Activated CD4-positive, alpha-beta T cell treated with anti-CD3 and anti-CD28 coated beads, Interleukin-2, amount 10 ng/mL, durations not matched to agents 7 days and 5 days (primary cell): ENCODE data around the gene TTLL6. TPM values are rescaled to one million over a fixed set of nuclear protein-coding genes. Genes with fewer than 3 reads are reported as not detected.
"Not testable (repeated sequence)": the region's sequence is repeated elsewhere in the genome, so short reads cannot be mapped to it uniquely, and the experiment has no call there.

Source experiments
- CTCF ChIA-PET: fragments of 350-600 bp; sonication (Branson Sonifier 250); formaldehyde crosslinking; loops from one replicate; lab custom pipeline; 2021; ENCODE audit warnings: antibody characterized with exemption; lab: Charles Lee
- POLR2A ChIA-PET: fragments of 350-600 bp; sonication (Branson Sonifier 250); formaldehyde crosslinking; loops from one replicate; lab custom pipeline; 2021; ENCODE audit warnings: antibody characterized with exemption; lab: Charles Lee
- DNase-seq: peaks from one replicate; pipeline ENCODE4 v3.0.0-alpha.2; 2020
- H3K27ac Mint-ChIP-seq: one replicate; pipeline ENCODE4 v1.8.0; 2021; ENCODE audit warnings: mild to moderate bottlenecking, moderate library complexity, mixed read lengths
- H3K27me3 Mint-ChIP-seq: one replicate; pipeline ENCODE4 v1.8.0; 2021; ENCODE audit warnings: mixed read lengths
- H3K36me3 Mint-ChIP-seq: one replicate; pipeline ENCODE4 v1.8.0; 2021; ENCODE audit warnings: low read depth, mixed read lengths
- H3K4me1 Mint-ChIP-seq: one replicate; pipeline ENCODE4 v1.8.0; 2021; ENCODE audit warnings: mixed read lengths
- H3K4me3 Mint-ChIP-seq: one replicate; pipeline ENCODE4 v1.8.0; 2021; ENCODE audit warnings: mild to moderate bottlenecking, moderate library complexity, mixed read lengths
- H3K9me3 Mint-ChIP-seq: one replicate; pipeline ENCODE4 v1.8.0; 2021; ENCODE audit warnings: mixed read lengths
- total RNA-seq, 2 experiments: library from RNA; stranded (reverse); gene quantifications; one replicate each; pipeline ENCODE4 v1.2.3, GENCODE V29; 2021

The TTLL6 gene
- total RNA-seq, 2 experiments from 2014 or later = not detected

DNA sequence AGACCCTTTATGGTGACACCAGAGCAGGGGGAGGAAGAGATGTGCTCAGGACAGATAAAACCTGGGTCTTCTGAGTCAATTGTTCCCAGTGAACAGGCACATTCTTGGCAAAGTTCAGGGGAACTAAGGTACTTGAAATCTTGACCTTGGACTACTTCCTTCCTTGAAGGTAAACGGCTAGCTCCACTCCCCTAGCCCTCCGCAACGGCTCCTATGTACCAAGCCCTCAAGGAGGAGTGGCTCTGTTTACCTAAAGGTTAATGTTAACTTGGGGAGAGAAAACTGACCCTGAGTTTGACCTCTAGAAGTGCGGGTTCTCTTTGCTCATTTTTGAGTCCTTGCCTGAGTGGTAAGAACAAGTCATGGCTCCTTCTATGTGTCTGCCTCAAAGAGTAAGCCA, 7.8 kb downstream of the TTLL6 start:
- no peak for DNase-seq
- no peak overlapping the region for H3K27ac Mint-ChIP-seq
- H3K9me3 Mint-ChIP-seq = no peaks in the 10 kb centered on the region
- H3K4me3 Mint-ChIP-seq = no peak overlapping the region
- H3K36me3 Mint-ChIP-seq = no peaks in the 10 kb centered on the region
- POLR2A ChIA-PET = no interaction called here
- H3K27me3 Mint-ChIP-seq = peaks cover 26% of the 10 kb centered on the region
- CTCF ChIA-PET = interaction anchor here (1.1 to 2.4 kb wide), 2 partner anchors 52 to 70 kb away, joined by 3 to 15 read pairs; no protein-coding TSS in a partner anchor
- no peaks in the 10 kb centered on the region for H3K4me1 Mint-ChIP-seq

DNA sequence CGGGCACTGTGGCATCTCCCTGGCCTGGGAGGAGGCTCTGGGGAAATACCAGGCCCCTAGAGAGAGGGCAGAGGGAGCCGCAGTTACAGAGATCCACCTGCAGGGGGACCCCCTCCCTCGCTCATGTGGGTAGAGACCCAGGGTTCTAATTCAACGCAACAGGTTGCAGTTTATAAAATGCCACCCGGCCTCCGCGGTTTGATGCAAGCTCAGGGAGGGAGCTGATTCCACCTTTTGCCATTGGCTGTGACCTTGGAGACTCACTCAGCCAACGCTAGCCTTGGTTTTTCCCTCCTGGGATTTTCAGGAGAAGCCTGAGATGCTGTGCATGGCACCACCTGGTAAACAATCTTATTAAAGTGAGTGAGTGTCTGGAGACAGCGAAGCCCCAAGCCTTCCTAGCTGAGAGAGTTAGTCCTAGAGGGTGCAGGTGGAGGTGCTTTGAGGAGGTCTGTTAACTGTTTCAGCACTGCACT, 12.1 kb downstream of the TTLL6 start:
- ChIA-PET POLR2A (no interaction called here), CTCF (interaction anchor here (0.8 to 3.9 kb wide), 12 partner anchors 14 to 227 kb away, joined by 3 to 42 read pairs (median 4); no protein-coding TSS in a partner anchor)
- Mint-ChIP-seq H3K36me3 (no peaks in the 10 kb centered on the region), H3K4me1 (no peaks in the 10 kb centered on the region), H3K9me3 (no peaks in the 10 kb centered on the region), H3K4me3 (no peak overlapping the region), H3K27me3 (peaks cover 24% of the 10 kb centered on the region), H3K27ac (no peak overlapping the region)
- peak; percentile 74 for DNase-seq

DNA sequence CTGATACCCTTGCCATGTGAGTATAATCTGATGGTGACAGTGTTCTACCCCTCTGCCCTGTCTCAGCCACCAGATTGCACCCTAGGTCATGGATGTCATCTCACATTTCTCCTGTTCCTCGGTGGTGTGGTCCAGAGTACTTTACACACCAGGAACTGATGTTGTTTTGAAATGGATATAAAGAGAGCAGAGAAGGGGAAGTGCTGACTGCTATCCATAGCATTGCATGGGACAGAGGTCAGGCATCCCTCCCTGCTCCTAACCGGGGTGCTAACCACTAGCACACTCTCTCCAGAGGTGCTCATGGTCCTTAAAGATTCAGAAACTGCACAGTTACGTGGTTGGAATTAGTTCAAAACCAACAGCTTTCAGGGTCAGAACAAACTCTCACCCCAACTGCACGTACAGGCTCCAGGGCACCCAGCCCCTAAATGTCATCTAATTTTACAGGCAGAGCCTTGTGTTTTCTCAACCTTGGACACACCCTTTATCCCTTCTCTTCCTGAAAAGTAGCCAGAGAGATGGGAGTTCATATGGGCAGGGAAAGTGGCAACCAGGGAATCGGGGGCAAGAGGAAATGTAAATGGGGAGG, 16.3 kb downstream of the TTLL6 start:
- DNase-seq = no peak
- POLR2A ChIA-PET = no interaction called here
- H3K27me3 Mint-ChIP-seq = peaks cover 38% of the 10 kb centered on the region
- no peak overlapping the region for H3K4me3 Mint-ChIP-seq
- CTCF ChIA-PET = interaction anchor here (3.0 kb wide), 1 partner anchor 78 kb away, joined by 15 read pairs; no protein-coding TSS in a partner anchor
- no peaks in the 10 kb centered on the region for H3K9me3 Mint-ChIP-seq
- no peaks in the 10 kb centered on the region for H3K4me1 Mint-ChIP-seq
- H3K27ac Mint-ChIP-seq = no peak overlapping the region
- H3K36me3 Mint-ChIP-seq = no peaks in the 10 kb centered on the region

DNA sequence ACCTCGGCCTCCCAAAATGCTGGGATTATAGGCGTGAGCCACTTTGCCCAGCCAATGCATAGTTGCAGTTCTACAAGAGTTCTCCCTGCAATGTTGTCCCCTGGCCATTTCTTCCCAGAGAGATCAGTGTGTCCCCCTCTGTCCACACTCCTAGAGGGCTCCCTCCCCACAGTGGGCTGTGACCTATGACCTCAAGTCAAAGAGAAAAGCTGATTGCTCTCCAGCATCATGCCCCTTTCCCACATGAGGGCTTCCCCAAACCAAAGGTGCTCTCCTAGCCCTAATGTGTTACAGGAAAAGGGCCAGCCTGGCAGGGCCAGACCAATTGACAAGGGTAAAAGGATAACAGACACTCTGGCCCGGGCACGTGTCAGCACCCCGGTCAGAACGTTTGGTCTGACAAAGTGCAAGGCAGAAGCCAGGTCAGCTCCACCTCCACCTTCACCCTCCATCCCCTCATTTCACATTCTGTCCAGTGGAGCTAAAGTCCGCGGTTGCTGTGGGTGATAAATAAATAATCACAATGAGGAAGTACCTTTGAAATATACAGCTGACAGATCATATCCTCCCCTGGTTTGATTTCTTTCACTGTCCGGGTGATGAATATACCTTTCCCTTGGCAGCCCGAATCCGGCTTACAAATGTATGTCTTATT, 17.8 kb downstream of the TTLL6 start:
- ChIA-PET CTCF (interaction anchor here (0.7 to 3.0 kb wide), 4 partner anchors 17 to 121 kb away, joined by 3 to 15 read pairs (median 3); partner anchors contain the start of gene TTLL6), POLR2A (no interaction called here)
- Mint-ChIP-seq H3K4me1 (no peaks in the 10 kb centered on the region), H3K27ac (no peak overlapping the region), H3K36me3 (no peaks in the 10 kb centered on the region), H3K4me3 (no peak overlapping the region), H3K9me3 (no peaks in the 10 kb centered on the region), H3K27me3 (peaks cover 38% of the 10 kb centered on the region)
- DNase-seq = no peak

DNA sequence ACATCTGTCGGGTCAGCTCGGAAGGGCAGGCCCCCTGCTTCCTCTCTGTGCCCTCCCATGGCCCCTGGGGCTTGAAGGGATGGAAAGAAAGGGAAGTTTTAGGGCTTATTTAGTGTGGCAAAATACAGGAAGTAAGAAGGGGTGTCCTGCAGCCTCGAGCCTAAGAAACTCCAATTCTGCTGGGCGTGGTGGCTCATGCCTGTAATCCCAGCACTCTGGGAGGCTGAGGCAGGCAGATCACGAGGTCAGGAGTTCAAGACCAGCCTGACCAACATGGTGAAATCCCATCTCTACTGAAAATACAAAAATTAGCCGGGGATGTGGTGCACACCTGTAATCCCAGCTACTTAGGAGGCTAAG, 20.9 kb downstream of the TTLL6 start:
- H3K36me3 Mint-ChIP-seq, DNase-seq, H3K4me3 Mint-ChIP-seq, POLR2A ChIA-PET, H3K27ac Mint-ChIP-seq, H3K9me3 Mint-ChIP-seq: not testable (repeated sequence)
- CTCF ChIA-PET = interaction anchor here (1.1 kb wide), 1 partner anchor 47 kb away, joined by 4 read pairs; no protein-coding TSS in a partner anchor
- H3K27me3 Mint-ChIP-seq = peaks cover 44% of the 10 kb centered on the region
- peaks cover 14% of the 10 kb centered on the region for H3K4me1 Mint-ChIP-seq

DNA sequence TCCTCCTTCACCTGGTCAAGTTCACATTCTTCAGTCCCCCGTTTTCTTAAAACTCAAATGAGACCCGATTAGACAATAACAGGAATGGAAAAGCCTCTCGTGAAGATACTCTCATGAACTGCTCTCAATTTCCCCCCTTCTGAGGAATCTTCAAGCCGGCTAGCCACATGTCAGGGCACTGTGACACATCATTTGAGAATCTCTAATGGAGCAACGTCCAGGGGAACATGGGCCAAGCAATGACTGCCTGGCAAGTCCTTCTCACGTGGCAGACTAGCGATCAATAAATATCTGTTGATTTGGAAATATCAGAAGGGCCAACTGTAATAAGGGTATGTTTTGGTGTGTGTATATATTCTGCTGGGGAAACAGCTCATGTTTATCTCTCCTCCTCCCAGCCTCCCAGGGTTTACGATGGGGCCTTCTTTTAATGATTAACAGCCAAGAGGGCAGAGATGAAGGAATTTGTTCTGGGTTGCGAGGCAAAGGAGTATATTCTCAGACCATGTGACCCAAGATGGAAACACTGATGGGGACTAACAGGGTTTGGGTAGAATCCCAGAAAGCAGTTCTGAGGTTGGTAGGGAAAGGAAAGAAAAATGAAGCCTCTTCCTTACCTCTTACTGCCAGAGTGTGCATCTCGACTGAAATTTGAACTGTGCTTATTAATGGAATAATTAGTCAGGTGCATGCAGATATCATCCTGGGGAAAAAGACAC, 21.4 kb downstream of the TTLL6 start:
- ChIA-PET CTCF (interaction anchor here (1.1 kb wide), 1 partner anchor 48 kb away, joined by 4 read pairs; no protein-coding TSS in a partner anchor), POLR2A (no interaction called here)
- H3K27me3 Mint-ChIP-seq = peaks cover 39% of the 10 kb centered on the region
- no peak for DNase-seq
- no peak overlapping the region for H3K4me3 Mint-ChIP-seq
- peaks cover 17% of the 10 kb centered on the region for H3K4me1 Mint-ChIP-seq
- H3K36me3 Mint-ChIP-seq = no peaks in the 10 kb centered on the region
- no peak overlapping the region for H3K27ac Mint-ChIP-seq
- no peaks in the 10 kb centered on the region for H3K9me3 Mint-ChIP-seq

DNA sequence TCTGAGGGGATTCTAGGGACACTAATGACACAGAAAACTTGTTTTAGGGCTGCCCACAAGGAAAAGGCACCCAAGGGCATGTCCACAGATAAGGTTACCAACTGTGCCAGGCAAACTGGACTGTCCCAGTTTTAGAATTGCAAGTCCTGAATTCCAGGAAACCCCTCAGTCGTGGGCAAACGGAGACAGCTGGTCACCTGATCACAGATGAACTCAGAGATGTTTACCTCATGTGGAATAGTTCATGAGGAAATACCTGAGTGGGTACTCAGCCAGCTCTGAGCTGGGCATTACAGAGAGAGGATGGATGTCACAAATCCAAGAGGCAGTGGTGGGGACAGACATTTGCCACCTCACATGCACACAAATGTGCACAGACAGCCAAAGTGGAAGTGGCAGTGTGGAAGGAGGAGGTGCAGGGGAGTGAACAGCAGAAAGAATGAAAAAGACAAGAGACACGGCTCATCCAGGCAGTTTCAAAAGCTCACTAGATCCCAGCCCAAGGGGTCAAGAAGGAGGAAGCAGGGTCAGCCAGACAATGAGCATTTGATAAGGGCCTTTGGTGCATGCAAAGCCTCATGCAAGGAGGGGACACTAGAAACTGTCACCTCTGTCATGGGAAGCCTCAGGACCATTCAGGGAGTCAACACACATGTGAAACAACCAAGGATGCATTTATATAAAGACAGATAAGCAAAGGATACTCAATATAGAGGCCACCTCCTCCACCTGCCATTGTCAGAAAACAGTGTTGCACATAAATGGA, 24.8 kb downstream of the TTLL6 start:
- H3K27me3 Mint-ChIP-seq = peaks cover 42% of the 10 kb centered on the region
- H3K27ac Mint-ChIP-seq = no peak overlapping the region
- DNase-seq = no peak
- H3K4me1 Mint-ChIP-seq = peaks cover 17% of the 10 kb centered on the region
- no peak overlapping the region for H3K4me3 Mint-ChIP-seq
- H3K9me3 Mint-ChIP-seq = no peaks in the 10 kb centered on the region
- H3K36me3 Mint-ChIP-seq = no peaks in the 10 kb centered on the region
- POLR2A ChIA-PET = no interaction called here
- CTCF ChIA-PET = interaction anchor here (1.3 to 1.6 kb wide), 4 partner anchors 13 to 87 kb away, joined by 3 to 8 read pairs (median 6); no protein-coding TSS in a partner anchor

DNA sequence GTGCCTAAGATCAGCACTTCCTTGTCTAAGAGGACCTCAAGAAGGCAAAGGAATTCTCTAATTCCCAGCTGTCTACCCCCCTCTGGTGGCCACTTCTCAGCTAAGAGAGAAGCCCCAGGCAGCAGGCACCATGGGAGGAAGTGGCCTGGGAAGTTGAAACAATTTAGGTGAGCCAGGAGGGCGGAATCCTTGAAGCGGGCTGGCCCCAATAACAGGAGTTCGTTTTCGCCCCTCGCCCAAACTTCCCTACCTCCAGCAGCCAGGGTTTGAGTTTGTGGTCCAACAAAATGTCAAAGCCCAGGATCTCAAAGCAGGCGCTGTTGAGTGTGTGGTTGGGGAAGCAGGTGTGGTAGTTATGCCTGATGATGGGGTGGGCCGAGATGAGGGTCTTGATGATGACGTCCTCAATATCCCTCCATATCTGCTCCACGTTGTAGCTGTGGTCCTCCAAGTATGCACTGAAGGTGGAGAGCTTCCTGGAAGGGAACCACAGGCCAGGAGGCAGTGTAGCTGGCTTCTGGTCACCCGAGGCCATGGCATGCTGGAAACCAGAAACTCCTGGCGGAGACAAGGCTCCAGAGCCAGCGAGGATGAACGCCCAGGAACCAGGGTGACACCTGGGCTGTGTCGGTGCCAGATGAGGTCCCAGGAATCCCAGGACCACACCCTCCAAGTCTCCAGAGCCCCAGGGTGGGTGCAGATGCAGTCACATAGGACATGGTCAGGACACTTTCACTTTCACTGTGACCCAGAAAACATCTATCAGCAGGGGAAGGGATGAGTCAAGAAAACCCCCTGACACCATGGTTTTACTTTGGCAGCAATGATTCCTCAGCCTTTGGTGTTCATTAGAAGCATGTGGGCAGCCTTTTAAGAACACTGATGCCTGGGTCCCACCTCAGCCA, 25.6 kb downstream of the TTLL6 start:
- peaks cover 39% of the 10 kb centered on the region for H3K27me3 Mint-ChIP-seq
- H3K4me3 Mint-ChIP-seq = no peak overlapping the region
- H3K9me3 Mint-ChIP-seq = no peaks in the 10 kb centered on the region
- H3K27ac Mint-ChIP-seq = no peak overlapping the region
- CTCF ChIA-PET = interaction anchor here (1.2 to 1.6 kb wide), 6 partner anchors 14 to 167 kb away, joined by 3 to 8 read pairs (median 4); no protein-coding TSS in a partner anchor
- POLR2A ChIA-PET = no interaction called here
- peaks cover 17% of the 10 kb centered on the region for H3K4me1 Mint-ChIP-seq
- no peaks in the 10 kb centered on the region for H3K36me3 Mint-ChIP-seq
- peak; percentile 16 for DNase-seq

DNA sequence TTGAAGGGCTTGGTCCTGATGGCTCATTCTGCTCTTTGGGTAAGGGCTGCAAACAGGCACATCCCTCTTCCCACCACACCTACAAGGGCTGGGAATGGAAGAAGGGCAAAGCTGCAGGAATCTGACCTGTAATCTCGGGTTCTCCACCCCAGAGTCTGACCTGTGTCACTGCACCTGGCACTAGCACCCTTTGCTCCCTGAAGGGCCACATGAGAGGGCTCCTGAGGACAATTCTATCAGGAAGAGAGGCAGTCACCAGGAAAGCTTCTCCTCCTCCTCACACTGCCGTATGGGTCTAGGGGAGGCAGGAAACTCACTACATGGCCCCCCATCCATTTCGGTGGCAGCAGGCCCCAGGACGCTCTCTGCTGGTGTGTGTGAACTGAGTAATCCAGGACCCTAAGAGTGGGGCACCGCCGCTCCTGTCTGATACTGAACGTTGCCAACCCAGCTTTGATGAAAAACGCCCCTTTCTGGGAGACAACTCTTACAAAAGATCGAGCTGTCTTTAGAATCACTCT, 26.4 kb downstream of the TTLL6 start:
- Mint-ChIP-seq H3K27me3 (peaks cover 42% of the 10 kb centered on the region), H3K36me3 (no peaks in the 10 kb centered on the region), H3K27ac (no peak overlapping the region), H3K4me3 (no peak overlapping the region), H3K4me1 (peaks cover 17% of the 10 kb centered on the region), H3K9me3 (no peaks in the 10 kb centered on the region)
- ChIA-PET POLR2A (no interaction called here), CTCF (interaction anchor here (1.2 to 1.6 kb wide), 5 partner anchors 14 to 167 kb away, joined by 3 to 8 read pairs (median 3); no protein-coding TSS in a partner anchor)
- DNase-seq = no peak

DNA sequence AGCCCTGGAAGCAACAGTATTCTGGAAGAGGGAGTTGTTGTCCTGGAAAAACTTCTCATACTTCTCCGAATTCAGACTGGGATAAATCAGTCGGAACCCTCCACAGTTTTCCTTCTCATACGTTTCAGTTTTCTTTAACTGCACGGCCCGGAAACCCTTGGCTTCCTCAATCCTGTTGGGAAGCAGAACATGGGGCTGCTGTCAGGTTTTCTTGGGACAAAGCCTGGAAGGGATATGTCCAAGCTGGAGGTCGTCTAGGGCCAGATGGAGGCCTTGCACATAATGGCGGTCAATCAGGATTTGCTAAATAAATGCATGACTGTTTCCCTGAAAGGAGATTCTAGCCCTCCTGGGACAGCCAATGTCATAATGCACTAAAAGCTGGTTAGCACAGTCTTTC, 29.2 kb downstream of the TTLL6 start:
- H3K36me3 Mint-ChIP-seq = no peaks in the 10 kb centered on the region
- H3K4me1 Mint-ChIP-seq = peaks cover 17% of the 10 kb centered on the region
- DNase-seq = no peak
- no peaks in the 10 kb centered on the region for H3K9me3 Mint-ChIP-seq
- POLR2A ChIA-PET = no interaction called here
- peaks cover 44% of the 10 kb centered on the region for H3K27me3 Mint-ChIP-seq
- CTCF ChIA-PET = interaction anchor here (3.4 kb wide), 1 partner anchor 91 kb away, joined by 8 read pairs; no protein-coding TSS in a partner anchor
- no peak overlapping the region for H3K4me3 Mint-ChIP-seq
- H3K27ac Mint-ChIP-seq = no peak overlapping the region

DNA sequence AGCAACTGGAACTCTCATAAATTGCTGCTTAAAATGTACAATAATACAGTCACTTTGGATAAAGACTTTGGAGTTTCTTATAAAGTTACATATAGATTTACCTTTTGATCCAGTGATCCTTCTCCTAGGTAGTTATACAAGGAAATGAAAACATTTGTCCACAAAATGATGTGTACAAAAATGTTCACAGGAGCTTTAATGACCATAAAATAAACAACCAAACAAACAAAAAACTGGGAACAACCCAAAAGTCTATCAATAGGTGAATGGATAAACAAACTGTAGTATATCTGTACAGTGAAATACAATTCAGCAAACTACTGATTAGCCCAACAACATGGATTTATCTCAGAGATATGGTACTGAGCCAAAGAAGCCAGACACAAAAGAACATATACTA, 37.6 kb downstream of the TTLL6 start:
- POLR2A ChIA-PET = no interaction called here
- Mint-ChIP-seq H3K27me3 (peaks cover 43% of the 10 kb centered on the region), H3K27ac (no peak overlapping the region), H3K36me3 (no peaks in the 10 kb centered on the region), H3K4me3 (no peak overlapping the region), H3K4me1 (no peaks in the 10 kb centered on the region), H3K9me3 (no peaks in the 10 kb centered on the region)
- CTCF ChIA-PET = interaction anchor here (1.0 kb wide), 1 partner anchor 99 kb away, joined by 6 read pairs; no protein-coding TSS in a partner anchor
- DNase-seq = no peak
